A549 (cell line): ENCODE measurements around the gene ARL3.

Experiments
- EP300 ChIP-seq, 2 experiments: fragments of >200 bp; sonication (Bioruptor Twin); formaldehyde crosslinking; IDR thresholded peaks; 2 replicates in 1 of 2; 3 replicates in 1 of 2; pipeline ENCODE4 v1.6.1; 2016 to 2017
- TF ChIP-seq, protein P1 (sequence below): IDR thresholded peaks from 2 replicates; pipeline ENCODE4 v1.6.1; 2012
- TF ChIP-seq, protein P2 (sequence below): fragments of >200 bp; sonication (Bioruptor Twin); formaldehyde crosslinking; IDR thresholded peaks from 3 replicates; pipeline ENCODE4 v1.5.1; 2016

- TF ChIP-seq, protein P1, sequence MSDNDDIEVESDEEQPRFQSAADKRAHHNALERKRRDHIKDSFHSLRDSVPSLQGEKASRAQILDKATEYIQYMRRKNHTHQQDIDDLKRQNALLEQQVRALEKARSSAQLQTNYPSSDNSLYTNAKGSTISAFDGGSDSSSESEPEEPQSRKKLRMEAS: no peak
- no peak for TF ChIP-seq EP300 (IDR thresholded peaks at IDR 0.05)
- TF ChIP-seq, protein P2, sequence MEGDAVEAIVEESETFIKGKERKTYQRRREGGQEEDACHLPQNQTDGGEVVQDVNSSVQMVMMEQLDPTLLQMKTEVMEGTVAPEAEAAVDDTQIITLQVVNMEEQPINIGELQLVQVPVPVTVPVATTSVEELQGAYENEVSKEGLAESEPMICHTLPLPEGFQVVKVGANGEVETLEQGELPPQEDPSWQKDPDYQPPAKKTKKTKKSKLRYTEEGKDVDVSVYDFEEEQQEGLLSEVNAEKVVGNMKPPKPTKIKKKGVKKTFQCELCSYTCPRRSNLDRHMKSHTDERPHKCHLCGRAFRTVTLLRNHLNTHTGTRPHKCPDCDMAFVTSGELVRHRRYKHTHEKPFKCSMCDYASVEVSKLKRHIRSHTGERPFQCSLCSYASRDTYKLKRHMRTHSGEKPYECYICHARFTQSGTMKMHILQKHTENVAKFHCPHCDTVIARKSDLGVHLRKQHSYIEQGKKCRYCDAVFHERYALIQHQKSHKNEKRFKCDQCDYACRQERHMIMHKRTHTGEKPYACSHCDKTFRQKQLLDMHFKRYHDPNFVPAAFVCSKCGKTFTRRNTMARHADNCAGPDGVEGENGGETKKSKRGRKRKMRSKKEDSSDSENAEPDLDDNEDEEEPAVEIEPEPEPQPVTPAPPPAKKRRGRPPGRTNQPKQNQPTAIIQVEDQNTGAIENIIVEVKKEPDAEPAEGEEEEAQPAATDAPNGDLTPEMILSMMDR: no peak
These were observed 70.7 kb downstream of the ARL3 start for GRCh38 chr10:102643336-102644065.
